GM19438 (cell line): ENCODE results near the gene PLK1.

Source experiments
- ATAC-seq: cut with Tn5 transposase; IDR thresholded peaks from one replicate; pipeline ENCODE4 v1.9.1; 2021; ENCODE audit warnings: low read depth; ENCODE audit not compliant: unreplicated experiment

PLK1 gene

GRCh38 chr16:23679274-23679985, 741 bp downstream of the PLK1 start:
- no peak for ATAC-seq

DNA sequence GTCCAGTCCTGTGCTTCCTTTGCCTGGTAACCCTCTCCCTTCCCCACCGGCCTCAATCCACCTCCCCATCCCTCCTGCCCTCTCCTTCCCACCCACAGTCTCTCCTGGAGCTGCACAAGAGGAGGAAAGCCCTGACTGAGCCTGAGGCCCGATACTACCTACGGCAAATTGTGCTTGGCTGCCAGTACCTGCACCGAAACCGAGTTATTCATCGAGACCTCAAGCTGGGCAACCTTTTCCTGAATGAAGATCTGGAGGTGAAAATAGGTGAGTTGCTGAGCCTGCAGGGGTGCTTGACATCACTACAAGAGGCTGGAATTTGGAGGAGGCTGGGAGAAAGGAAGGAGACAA, 1.3 kb downstream of the PLK1 start:
- ATAC-seq = no peak

GRCh38 chr16:23682181-23682580, 3.5 kb downstream of the PLK1 start:
- ATAC-seq = no peak

DNA sequence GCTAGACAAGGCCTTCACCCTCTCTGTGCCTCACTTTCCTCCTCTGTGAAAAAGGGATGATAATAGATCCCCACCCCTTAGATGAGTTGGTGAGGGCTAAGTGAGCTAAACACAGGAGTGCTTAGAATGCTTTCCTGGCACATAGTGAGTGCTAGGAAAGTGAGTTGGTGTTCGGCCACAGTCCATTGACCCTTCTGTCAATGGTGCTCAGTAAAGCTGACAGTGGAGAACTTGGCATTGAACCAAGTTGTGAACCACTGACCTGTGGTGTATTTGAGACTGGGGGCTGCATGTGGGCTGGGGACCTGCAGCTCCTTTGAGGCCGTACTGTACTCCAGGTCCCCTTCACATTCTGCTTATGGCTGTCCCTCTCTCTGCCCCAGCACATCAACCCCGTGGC, 4.8 kb downstream of the PLK1 start:
- ATAC-seq = no peak

DNA sequence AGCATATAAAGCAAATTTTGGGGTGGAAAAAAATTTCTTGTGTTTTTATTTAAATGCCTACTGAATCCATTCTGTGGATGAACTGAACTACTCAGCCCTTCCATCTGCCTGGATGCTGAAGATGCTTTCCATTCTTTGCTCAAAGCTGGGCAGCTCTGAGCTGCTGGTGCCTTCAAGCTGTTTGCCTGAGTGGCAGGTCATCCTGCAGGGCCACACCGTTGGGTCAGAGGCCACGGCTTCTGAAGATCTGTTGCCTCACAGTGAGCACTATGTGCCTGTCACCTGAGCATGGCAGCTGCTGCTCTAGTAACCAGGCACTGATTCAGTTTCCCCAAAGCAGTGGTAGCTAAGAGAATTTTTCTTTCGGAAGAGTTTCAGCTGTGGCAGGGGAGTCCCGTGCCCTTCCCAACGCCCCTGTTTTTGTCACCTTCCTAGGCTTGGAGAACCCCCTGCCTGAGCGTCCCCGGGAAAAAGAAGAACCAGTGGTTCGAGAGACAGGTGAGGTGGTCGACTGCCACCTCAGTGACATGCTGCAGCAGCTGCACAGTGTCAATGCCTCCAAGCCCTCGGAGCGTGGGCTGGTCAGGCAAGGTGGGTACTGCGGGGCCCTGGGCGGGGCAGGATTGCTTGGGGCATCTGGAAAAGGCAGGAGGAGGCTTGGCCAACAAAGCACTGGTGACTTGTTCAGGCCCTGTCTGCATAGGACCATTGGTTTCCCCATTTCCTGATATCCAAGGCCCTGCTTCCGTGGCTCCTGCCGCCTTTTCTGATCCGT, 8.5 kb downstream of the PLK1 start:
- ATAC-seq = no peak

DNA sequence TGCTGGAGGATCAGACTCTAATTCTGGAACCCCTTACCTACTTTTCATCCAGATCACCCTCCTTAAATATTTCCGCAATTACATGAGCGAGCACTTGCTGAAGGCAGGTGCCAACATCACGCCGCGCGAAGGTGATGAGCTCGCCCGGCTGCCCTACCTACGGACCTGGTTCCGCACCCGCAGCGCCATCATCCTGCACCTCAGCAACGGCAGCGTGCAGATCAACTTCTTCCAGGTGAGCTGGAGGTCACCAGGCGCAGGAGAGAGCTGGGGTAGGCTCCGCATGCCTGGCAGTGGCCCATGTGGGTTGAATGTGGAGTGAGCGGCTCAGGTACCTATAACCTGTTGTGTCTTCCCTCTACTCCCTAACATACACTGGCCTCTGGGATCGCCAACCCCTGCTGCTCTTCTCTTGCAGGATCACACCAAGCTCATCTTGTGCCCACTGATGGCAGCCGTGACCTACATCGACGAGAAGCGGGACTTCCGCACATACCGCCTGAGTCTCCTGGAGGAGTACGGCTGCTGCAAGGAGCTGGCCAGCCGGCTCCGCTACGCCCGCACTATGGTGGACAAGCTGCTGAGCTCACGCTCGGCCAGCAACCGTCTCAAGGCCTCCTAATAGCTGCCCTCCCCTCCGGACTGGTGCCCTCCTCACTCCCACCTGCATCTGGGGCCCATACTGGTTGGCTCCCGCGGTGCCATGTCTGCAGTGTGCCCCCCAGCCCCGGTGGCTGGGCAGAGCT, 10.9 kb downstream of the PLK1 start:
- no peak for ATAC-seq

GRCh38 chr16:23690771-23691482, 12.2 kb downstream of the PLK1 start:
- ATAC-seq = no peak

DNA sequence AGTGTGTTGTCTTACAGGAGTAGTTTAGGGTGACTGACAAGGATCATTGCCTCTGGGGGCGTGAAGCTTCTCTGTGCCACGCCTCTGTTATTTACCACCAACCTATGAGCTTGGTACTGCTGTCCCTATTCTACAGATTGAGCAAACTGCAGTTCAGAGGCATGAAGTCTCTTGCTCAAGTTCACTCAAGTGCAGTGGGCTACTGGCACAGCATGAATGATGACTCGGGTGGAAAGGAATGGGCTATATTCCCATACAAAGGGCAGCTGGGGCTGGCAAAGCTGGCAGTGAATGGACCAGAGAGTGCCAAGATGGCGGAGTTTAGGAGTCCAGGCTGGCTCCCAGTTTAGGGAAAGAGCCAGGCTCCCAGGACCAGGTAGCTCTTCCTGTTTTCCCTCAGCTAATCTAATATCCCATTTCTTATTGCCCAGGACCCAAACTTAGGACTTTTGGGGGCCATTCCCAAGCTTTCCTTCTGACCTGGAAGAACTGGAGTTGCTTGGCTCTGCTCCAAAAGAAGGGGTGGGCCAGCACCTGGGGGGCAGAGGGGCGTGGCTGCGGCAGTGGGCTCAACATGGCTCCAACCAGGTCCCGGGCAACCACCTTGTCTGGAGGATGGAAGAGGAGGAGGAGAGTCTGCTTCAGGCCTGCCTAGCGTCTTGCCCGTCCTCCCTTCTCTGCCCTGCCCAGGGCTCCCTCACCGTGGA, 12.9 kb downstream of the PLK1 start:
- no peak for ATAC-seq

DNA sequence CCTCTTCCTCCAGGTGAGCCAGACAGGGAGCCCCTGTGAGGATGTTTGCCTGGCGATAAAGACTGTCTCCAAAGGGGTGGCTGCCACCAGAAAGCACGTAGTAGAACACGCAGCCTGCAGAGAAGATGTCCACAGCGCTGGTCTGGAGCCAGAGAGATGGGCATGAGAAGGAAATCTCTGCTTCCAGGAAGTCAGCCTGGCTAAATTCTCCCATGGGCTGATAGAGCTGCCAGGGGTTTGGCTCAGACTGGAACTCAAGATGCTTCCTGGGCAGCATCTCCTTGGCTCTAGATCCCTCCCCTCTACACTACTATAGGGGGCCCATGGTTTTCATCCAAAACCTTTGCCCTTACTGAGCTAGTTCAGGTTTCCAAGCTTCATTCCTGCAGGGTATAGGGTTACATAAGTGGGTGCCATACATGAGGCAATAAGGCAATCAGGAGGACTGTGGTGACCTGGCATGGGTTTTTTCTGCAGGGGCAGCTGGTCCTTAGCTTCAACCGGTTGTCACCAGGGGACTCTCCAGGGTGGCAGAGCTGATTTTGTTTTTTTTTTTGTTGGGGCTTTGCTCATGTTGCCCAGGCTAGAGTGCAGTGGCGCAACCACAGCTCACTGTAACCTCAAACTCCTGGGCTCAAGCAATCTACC, 13.6 kb downstream of the PLK1 start:
- ATAC-seq = no peak

GRCh38 chr16:23694265-23694643, 15.6 kb downstream of the PLK1 start:
- ATAC-seq = no peak

DNA sequence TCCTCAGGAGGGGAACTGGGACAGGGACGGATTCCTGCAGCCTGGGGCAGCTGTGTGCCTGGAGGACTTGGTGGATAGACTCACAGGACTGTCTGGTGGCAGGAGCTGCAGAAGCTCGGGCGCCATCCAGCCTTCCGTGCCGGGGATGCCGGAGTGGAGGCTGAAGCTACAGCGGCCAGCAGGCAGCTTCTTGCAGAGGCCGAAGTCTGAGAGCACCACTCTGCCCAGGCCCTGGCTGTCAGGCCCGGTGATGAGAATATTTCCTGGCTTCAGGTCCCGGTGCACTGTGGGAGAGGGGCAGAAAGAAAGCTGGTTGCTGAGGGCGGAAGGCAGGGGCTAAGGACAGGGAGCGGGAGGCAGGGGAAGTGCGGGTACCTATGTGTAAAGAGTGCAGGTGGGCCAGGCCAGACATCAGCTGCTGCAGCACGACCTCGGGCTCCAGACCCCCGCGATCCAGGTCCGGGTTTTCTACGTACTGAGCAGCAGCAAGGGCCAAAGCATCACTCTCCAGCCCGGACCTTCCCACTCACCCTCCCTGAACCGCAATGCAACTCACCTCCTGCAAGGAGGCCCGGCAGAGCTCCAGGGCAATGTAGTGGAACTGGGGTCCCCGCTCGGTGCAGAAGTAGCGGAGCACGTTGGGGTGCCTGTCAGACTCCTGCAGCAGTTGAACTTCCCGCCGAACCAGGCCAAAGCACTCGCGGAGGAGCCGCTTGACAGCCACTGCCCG, 16.1 kb downstream of the PLK1 start:
- no peak for ATAC-seq

DNA sequence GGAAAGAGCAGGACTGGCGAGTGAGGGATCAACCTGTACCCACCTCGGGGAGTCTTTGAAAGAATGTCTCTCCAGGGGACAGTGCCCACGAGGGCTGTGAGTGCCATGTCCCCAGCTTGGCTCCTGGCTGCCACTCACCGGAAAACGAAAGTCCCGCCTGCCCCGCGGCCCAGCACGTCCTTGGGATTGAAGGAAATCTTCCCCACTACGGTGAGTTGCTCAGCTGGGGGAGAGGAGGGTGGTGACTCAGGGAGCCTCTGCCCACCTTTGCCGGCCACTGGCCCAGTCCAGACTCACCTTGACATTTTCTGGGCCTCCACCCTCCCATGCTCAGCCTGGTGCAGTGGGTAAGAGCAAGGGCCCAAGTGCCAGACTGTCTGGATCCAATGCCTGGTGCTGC, 17.1 kb downstream of the PLK1 start:
- no peak for ATAC-seq

DNA sequence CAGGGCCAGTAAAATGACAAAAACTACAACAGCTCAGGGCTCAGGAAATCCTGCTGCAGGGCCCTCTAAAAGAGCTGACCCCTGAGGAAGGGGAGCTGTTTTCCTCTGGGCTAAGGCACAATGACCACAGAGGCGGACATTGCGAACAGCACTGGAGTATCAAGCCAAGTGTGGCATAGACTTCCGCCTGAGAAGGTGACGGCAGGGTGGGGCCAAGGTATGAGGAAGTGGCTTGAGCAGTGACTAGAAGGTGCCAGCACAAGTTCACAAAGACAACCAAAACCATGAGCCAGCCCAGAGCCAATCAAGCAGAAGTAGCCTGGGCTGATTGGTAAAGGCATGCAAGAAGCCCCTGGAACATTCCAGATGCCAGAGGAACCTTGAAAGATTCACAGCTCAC, 20.4 kb downstream of the PLK1 start:
- no peak for ATAC-seq

DNA sequence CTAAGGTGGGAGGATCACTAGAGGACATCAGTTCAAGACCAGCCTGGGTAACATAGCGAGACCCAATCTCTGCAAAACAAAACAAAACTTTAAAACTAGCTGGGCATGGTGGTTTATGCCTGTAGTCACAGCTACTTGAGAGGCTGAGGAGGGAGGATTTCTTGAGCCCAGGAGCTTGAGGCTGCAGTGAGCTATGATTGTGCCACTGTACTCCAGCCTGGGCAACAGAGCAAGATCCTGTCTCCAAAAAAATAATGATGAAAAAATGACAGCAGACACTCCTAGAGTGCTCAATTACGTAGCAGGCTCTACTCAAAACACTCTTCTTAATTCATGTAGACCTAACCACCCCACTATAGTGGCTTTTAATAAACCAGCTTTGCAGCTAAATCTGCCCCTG, 21.4 kb downstream of the PLK1 start:
- ATAC-seq = no peak

GRCh38 chr16:23700509-23700908, 21.8 kb downstream of the PLK1 start:
- ATAC-seq = no peak

GRCh38 chr16:23701045-23701444, 22.4 kb downstream of the PLK1 start:
- ATAC-seq = no peak

GRCh38 chr16:23702951-23703350, 24.3 kb downstream of the PLK1 start:
- no peak for ATAC-seq

- no peak for ATAC-seq
Observed at GRCh38 chr16:23704772-23705516, 26.3 kb downstream of the PLK1 start.

DNA sequence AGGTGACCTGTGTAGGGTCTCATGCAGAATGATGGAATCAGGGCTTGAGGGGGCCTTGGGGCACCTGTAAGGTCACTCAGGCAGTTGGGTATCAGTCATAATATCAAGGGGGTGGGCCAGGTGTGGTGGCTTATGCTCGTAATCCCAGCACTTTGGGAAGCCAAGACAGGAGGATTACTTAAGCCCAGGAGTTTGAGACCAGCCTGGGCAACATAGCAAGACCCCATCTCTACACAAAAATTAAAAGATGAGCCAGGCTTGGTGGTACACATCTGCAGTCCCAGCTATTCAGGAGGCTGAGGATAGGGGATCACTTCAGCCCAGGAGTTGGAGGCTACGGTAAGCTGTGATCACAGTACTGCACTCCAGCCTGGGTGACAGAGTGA, 26.8 kb downstream of the PLK1 start:
- ATAC-seq = no peak
